DMS53 treated with DMSO at 0.1 percent for 48 hours (cell line): ENCODE data around the gene NPEPL1.

Experiments
- DNase-seq: peaks from one replicate; lab custom pipeline; 2025; ENCODE audit not compliant: unreplicated experiment; lab: John Stamatoyannopoulos, UW

Gene NPEPL1

DNA sequence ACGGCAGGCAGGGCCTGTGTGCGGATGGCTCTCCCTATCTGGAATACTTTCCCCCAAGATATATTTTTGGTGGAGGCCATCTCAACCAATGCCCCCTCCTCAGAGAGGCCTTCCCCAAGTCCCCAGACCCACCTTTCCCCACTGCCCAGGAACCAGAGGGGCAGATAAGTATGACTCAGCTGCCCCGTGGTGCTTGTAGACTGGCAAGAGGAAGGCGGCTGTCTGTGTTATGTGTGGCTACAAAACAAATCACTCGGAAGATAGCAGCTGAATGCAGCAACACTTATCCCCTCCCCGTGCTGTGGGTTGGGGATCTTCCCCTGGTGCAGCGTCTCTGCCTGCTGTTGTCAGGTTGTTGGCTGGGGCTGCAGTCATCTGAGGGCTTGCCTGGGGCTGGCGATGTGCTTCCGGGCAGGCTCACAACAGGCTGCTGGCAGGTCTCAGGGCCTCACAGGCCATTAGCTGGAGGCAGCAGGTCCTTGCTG, 7.1 kb downstream of the NPEPL1 start:
- DNase-seq, result no peak

DNA sequence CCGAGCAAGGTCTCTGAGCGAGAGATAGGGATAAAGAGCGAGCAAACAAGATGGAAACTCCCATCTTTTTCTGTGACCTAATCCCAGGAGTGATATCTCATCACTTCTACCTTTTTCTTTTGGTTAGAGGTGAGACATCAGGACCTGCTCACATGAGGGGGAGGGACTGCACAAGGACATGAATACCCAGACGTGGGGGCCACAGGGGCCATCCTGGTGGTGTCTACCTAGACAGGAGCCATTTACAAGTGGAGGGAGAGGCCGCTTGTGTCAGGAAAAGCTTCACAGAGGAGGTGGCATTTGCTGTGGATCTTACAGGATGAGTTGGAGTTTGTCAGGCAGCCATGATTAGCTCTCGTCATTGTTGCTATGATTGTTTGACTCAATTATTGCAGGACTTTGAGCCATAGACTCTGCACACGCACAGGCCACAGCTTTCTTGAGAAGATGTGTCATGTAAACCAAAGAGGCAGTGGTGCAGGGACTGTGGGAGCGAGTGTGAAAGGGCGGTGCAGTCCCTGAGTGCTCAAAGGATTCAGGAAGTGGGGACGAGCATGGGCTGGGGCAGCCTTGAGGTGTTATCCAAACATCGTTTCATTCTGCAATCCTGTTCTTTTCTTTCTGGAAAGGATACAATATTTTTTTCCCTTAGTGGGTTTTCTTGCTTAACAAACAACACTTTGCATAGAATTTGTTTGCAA, 7.7 kb downstream of the NPEPL1 start:
- no peak for DNase-seq

DNA sequence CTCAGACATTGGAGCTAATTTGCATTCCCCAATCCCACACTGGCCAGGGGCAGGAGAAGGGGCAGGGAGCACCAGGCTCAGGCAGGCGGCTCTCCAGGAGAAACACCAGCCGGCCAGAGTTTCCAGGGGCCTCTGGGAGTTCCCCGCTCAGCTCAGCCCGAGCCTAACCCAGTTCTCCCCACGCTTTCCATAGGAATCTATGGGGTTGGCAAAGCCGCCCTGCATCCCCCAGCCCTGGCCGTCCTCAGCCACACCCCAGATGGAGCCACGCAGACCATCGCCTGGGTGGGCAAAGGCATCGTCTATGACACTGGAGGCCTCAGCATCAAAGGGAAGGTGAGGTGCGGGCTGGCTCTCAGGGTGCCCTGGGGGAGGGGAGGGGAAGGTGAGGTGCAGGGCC, 8.2 kb downstream of the NPEPL1 start:
- no peak for DNase-seq

DNA sequence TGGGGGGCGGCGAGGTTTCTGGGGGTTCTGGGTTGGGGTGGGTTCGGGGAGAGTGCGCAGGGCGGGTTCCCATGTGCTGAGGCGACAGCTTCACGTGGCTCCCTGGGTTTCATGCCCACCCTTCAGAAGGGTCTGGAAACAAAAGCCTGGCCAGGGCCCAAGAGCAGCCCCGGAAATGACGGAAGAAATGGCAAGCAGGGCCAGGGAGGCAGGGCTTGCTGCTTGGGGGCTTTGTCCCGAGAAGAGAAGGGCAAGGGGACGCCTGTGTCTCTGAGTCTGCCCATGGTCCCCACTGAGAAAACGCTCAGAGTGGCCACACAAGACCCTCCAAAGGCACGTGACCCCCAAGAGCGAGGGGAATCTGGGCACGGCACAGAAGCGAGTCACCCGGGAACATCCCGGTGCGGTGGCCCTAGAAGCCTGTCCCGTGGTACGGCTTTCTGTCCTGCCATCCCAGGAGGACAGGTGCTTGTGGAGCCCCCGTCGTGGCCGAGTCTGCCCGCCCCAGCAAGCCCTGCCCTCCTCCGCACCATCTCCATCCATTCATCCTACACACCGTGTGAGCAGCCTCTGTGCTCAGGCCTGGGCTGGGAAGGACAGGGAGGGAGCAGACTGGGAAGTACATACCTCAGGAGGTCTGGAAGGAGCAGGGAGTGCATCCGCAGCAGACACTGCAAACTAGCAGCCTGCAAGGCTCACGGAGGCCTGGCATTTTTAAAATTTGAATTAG, 9.0 kb downstream of the NPEPL1 start:
- no peak for DNase-seq

DNA sequence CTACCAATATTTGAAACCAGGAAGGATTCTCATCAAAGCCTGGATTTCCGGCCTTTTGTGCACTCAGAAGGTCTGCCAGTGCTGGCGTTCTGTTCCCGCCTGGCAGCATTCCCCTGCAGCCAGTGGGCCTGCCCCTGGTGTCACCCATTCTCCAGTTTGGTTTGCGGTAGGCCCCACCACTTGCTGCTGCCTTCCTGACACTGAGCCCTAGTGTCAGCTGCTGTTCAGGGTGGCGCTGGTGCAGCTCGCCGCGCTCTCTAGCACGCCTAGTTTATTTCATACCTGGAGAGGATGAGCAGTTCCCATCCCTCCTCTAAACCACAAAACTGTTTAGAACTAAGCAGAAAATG, 9.5 kb downstream of the NPEPL1 start:
- no peak for DNase-seq

DNA sequence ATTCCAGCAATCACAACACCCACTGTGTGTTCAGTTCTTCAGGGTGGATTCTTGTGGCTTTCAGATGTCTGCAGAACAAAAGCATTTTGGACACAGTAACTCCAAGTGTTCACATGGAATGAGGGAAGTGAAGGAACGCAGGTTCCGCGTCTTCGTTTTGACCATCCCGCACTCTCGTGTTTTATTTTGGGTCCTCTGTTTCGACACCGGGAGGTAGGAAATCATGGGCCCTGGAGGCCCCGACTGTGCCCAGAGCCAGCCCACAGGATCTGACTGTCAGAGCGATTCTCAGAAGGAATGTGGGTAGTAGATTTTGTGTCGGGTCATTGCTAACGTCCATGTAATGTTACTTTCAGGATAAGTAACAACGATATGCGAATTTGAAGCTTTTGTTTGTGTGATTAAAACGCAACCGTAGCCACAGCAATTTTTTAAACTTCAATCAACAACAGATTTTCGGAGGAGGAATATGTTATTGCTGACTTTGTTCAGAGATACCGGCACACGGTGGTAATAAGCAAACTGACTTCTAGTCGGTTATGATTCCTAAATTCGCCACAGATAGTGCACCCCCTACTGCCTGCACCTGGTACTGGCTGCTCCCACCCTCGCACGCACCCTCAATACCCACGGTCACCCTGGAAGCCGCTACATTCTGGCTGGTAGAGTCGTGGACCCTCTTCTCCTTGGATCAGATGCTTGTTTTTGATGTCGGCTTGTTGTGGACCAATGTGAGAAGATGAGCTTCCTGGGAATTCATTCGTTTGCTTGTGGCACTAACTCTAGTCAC, 10.5 kb downstream of the NPEPL1 start:
- no peak for DNase-seq

DNA sequence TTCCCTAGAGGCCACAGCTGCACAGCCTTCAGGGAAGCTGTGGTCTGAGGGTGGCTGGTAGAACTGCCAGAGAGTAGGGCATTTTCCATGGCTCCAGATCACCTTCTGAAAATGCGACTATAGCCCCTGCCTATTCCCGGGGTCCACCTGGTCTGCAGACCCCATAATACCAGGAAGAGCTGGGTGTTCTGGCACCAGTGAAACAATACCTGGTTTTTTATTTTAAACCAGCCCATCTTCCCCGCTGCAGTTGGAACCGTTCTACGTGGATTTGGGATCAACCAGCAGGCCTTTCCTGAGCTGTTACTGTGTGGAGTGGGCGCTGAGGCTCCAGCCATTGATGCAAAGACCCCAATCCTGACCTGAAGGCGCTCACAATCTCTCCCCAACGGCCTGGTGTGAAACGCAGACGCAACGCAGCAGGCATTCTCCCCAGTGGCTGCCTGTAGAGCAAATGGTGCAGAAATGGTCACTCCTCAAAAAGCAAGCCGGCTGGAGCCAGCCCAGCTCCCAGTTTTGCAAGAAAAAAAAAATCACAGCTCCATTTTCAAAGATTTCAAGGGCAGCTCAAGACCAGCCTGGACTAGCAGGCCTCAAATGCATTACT, 11.3 kb downstream of the NPEPL1 start:
- no peak for DNase-seq

DNA sequence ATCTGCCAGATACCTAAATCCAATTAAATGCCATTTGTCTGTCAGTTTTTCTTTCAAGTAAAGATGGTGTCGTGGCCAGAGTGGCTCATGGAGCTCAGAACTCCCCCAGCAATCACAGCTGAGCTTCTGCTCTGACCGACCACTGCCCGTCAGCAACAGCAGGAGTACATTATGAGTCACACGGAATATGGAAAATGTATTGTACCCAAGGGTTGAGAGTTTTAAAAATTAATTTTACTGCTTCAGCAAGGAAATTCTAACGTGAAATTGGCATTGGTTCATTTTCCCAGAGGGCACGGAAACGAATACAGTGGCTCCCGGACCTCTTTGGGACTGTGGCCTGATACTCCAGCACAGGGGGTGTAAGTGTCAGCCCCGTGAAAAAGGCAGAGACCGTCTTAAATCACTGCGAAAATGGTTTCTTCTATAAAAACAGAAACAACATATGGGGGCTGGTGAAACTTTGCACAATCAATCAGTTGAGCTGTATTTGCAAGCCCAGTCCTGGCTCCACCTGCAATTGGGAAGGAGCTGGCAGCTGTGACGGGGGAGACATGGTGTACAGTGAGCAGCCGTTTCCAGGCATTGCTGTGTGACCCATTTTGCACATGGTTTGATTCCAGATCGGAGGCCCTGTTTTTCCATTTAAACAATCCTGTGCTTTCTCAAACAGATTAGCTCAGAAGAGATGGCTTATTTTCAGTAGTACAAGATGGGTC, 12.8 kb downstream of the NPEPL1 start:
- no peak for DNase-seq

DNA sequence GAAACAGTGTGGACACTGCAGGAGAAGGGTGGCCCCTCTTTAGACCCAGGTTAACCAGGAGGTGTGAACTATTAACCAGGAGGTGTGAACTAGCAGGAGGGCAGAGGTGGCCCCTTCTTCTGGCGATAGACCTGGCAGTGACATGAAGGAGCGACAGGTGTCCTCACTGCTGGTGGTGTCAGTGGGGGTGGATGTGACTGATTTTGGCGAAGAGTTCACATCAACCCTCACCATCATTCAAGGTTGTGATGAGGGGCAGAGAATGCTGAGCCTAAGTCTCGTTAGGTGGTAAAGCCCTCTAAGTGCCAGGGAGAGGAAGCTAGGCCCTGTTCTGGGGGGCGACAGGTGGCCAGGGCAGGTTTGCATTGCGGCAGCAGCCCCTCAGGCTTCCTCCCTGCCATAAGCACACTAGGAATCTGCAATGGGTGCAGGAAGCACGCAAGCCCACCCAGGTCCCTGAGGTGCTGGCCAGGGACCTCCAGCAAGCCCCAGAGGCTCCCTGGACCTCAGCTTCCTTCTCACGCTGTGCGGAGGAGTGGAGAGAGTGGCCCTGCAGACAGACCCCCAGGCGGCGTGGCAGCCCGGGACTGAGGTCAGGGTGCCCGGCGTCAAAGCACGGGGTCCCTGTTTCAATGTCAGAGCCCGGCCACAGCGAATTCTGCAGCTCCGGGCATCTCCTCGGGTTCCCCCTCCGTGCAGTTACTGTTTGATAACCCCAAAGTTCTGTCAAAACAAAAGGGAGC, 13.7 kb downstream of the NPEPL1 start:
- no peak for DNase-seq

DNA sequence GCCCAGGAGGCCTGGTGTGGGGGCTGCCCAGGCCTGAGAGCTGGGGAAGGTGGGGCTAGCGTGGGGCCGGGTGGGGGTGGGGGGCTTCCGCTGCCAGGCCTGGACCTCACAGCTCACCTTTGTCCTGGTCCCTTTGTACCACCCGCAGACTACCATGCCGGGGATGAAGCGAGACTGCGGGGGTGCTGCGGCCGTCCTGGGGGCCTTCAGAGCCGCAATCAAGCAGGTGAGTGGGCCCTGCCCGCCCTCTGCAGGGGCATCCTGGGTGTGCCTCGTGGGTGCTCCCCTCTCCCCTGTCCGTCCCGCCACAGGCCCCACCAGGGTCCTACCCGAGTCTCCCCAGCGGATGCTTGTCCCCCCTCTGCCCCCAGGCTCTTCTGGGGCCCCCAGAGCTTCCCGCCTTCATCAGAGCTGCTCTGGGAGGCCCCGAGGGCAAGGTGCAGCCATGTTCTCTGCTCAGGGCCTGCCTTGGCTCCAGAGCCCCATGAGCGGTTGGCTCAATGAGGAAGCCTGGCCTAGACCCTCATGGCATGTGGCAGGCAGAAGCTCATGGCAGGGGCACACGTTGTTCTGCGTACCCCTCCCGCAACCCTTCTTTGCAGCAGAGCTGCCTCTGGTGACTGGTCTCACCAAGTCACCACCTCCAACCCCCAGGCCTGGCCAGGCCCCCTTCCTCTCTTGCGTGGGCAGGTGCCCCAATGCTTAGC, 14.5 kb downstream of the NPEPL1 start:
- no peak for DNase-seq

DNA sequence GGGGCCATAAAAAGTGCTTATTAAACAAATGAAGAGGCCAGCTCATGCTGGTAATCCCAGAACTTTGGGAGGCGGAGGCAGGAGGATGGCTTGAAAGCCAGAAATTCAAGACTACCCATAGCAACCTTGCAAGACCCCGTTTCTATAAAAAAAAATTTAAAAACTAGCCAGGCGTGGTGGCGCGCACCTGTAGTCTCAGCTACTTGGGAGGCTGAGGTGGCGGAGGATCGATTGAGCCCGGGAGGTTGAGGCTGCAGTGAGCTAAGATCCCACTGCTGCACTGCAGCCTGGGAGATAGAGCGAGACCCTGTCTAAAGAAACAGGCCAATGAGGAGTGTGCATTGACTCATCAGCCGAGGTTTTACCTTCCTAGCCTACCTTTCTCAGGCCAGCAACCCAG, 15.2 kb downstream of the NPEPL1 start:
- DNase-seq, result no peak

DNA sequence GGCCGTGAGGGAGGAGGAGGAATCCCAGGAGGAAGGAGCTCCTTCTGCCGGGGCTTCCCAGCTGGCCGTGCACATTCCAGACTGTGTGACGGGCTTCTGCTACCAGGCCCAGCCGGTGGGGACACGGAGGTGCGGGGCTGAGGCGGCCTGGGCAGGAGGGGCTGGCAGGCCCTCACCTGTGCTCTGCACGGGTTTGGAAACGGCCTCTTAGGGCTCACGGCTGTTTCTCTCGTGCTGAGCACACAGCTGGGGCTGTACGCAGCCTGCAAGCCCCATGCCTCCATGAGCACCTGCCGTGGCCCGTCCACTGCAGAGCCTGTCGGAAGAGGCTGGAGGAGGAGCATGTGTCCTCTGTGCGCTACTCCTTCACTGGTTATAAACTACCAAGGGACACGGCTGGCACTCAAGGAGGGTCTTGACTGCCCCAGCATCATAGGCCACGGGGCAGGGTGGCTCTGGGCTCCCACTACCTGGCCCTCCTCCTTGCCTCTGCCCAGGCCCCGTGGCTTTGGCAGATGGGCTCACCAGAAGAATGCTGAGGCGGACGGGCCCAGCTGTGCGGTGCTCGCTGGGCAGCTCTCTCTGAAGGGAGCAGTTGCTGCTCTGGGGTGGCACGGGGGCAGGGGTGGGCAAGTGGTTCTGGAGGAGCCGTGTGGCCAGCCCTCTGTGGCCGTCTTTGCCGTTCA, 15.8 kb downstream of the NPEPL1 start:
- DNase-seq, result no peak

DNA sequence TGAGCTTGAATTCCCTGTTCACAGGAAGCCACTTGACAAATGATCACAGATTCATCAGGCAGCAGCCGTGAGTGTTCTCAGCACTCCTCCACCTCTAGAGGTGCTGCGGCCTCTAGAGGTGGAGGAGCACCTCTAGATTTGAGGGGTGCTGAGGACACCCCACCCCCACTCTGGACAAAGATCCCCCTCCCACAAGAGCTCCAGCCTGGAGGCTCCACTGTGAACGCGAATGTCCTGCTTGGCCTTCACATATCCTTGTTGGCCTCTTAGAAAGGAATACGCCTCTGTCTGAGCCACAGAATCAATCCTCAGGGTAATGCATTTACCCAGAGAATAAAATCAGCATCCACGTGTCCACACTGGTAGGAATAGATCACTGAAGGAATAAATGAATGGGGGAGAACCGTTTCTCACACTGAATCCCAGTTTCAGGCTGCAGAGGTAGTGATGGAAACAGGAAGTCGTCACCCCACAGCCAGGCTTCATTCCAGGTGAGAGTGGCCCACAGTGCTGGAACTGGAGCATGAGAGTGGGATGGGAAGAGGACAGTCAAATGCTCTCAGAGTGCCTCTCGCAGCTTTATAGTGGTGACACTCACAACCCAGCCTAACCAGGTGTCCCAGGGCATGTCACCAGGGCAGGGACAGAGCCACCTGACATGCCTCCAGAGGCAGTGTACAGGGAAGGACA, 16.6 kb downstream of the NPEPL1 start:
- no peak for DNase-seq

DNA sequence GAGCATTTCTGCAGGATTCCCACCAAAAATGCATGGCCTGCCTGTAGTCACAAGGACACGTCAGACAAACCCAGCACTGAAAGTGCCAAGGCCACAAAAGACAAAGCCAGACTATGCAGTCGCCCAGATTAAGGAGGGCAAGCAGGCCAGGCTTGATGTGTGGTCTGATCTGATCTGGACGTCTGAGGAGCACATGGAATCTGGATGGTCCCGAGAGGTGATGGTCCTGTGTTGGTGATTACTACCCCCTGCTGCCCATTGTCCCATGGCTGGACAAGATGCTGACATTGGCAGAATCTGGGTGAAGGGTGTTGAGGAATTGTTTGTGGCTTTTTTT, 17.1 kb downstream of the NPEPL1 start:
- no peak for DNase-seq

DNA sequence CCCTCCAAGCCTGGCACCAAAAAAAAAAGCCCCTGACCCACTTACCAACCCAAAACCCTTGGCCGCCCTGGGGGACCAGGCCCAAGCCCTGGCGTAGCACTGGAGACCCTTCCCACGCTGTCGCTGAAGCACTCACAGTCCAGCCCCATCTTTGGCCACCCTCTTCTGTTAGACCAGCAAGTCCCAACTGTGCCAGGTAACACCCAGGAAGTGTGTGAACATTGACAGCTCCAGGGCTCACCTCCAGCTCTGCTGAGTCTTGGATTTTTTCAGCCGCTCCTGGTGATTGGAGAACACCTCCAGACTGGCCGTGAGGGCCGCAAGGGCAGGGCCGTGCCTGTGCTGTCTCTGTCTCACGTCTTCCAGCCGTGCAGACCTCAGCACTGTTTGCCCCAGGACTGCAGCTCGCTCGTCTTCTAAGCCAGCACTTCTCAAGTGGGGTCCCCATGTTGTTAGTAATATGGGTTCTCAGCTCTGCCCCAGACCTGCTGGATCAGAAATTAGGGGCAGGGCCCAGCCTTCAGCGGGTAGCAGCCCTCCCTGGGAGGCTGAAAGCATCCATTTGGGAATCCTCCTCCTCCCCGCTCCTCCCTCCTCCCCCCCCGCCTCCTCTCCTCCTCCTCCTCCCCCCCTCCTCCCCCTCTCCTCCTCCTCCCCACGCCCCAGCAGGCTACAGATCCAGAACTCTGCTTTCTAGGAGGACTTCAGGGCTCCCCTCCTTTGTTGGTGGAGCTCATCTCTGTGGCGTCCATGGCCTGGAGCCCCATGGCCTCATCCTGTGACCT, 18.1 kb downstream of the NPEPL1 start:
- DNase-seq, result no peak

DNA sequence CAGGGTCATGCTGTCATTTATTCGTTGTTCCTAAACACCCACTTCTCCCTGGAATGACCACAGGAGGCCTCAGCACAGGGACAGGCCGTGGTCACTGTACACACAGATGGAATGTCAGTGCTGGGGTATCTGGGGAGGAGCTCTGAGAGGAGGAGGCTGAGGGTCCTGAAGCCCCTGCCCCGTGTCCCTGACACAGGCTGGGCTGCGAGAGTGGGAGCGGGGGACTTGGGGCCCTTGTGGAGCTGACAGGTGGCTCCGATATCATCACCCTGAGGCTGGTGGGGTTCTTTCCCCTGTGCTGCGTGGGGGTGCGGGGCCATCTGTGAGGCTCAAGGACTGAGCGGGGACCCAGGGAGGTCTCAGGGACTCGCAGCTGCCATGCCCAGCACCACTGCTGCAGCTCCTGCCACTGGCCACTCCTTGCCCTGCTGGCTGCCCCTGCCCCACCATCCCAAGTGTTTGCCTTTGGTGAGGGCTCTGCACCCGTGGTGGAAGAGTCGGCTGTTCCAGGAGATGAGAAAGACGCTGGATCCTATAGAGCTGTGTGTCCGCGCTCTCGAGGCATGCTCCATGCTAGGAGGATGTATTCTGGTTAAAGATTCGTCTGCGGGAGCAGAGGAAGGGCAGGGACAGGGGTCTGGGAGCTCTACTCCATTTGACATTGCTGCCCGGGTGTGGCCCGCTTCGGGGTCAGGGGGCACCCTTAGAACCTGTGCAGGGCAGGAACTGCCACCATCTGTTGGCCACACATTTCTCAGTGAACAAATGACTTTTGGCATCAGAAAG, 18.9 kb downstream of the NPEPL1 start:
- DNase-seq, result no peak
